Activated B cell treated with CpG ODN at 0.5 μM for 24 hours (primary cell): ENCODE results near the gene PRKG1. TPM values are rescaled to one million over a fixed set of nuclear protein-coding genes. Genes with fewer than 3 reads are reported as not detected.

ENCODE experiments used
- ATAC-seq: fragments of 200-7000 bp; cut with Tn5 transposase; one replicate; pipeline ENCODE4 v1.10.0; 2021; ENCODE audit warnings: low read depth, mild to moderate bottlenecking, moderate library complexity
- CTCF ChIA-PET: fragments of 350-600 bp; sonication (Branson Sonifier 250); formaldehyde crosslinking; loops from one replicate; lab custom pipeline; 2021; ENCODE audit warnings: antibody characterized with exemption; lab: Charles Lee
- POLR2A ChIA-PET: fragments of 350-600 bp; sonication (Branson Sonifier 250); formaldehyde crosslinking; loops from one replicate; lab custom pipeline; 2021; ENCODE audit warnings: antibody characterized with exemption; lab: Charles Lee
- DNase-seq: peaks from one replicate; pipeline ENCODE4 v3.0.0; 2022
- H3K27ac Mint-ChIP-seq: one replicate; pipeline ENCODE4 v1.8.0; 2020; ENCODE audit warnings: mixed read lengths
- H3K27me3 Mint-ChIP-seq: one replicate; pipeline ENCODE4 v1.8.0; 2021; ENCODE audit warnings: mixed read lengths
- H3K36me3 Mint-ChIP-seq: one replicate; pipeline ENCODE4 v1.8.0; 2021; ENCODE audit warnings: low read depth, mixed read lengths
- H3K4me1 Mint-ChIP-seq: one replicate; pipeline ENCODE4 v1.8.0; 2021; ENCODE audit warnings: mixed read lengths
- H3K4me3 Mint-ChIP-seq: one replicate; pipeline ENCODE4 v1.8.0; 2020; ENCODE audit warnings: mild to moderate bottlenecking, mixed read lengths
- H3K9me3 Mint-ChIP-seq: one replicate; pipeline ENCODE4 v1.8.0; 2020; ENCODE audit warnings: mixed read lengths
- CTCF ChIP-seq: fragments of 200-600 bp; IDR thresholded peaks from one replicate; pipeline ENCODE4 v1.8.0; 2022; ENCODE audit warnings: antibody characterized with exemption, mild to moderate bottlenecking
- intact Hi-C: fragments of 100-400 bp; cut with micrococcal nuclease; formaldehyde crosslinking; loops from one replicate; pipeline ENCODE4 v1.15.1; 2024
- total RNA-seq: library from RNA; stranded (reverse); gene quantifications from 2 replicates; pipeline ENCODE4 v1.2.3, GENCODE V29; 2022

The PRKG1 gene
- total RNA-seq, 1 donor from 2014 or later, result not detected

GRCh38 chr10:51696251-51696650 is 622.0 kb downstream of the PRKG1 start:
- POLR2A ChIA-PET, result no interaction called here
- H3K9me3 Mint-ChIP-seq, result no peaks in the 10 kb centered on the region
- H3K27me3 Mint-ChIP-seq, result no peaks in the 10 kb centered on the region
- H3K27ac Mint-ChIP-seq, result peak overlapping the region; percentile 0
- no peak for DNase-seq
- intact Hi-C loops, result loop anchor here (10.0 kb wide), 1 partner anchor 519 kb away; no protein-coding TSS in a partner anchor
- no peak for TF ChIP-seq CTCF
- no peak for ATAC-seq
- peaks cover 36% of the 10 kb centered on the region for H3K36me3 Mint-ChIP-seq
- H3K4me3 Mint-ChIP-seq, result no peak overlapping the region
- CTCF ChIA-PET, result no interaction called here
- peaks cover 52% of the 10 kb centered on the region for H3K4me1 Mint-ChIP-seq

- ATAC-seq (no peak), DNase-seq (no peak)
- Mint-ChIP-seq H3K4me3 (peak overlapping the region; percentile 99), H3K9me3 (no peaks in the 10 kb centered on the region), H3K36me3 (peaks cover 36% of the 10 kb centered on the region), H3K4me1 (peaks cover 52% of the 10 kb centered on the region), H3K27me3 (no peaks in the 10 kb centered on the region), H3K27ac (peak overlapping the region; percentile 100)
- intact Hi-C loops, result loop anchor here (1.0 to 10.0 kb wide), 2 partner anchors 516 to 1074 kb away; no protein-coding TSS in a partner anchor
- ChIA-PET POLR2A (no interaction called here), CTCF (no interaction called here)
- TF ChIP-seq CTCF, result no peak
Observed at GRCh38 chr10:51698473-51699063, 624.3 kb downstream of the PRKG1 start.

- Mint-ChIP-seq H3K27me3 (no peaks in the 10 kb centered on the region), H3K4me1 (peaks cover 52% of the 10 kb centered on the region), H3K36me3 (peaks cover 36% of the 10 kb centered on the region), H3K4me3 (peak overlapping the region; percentile 99), H3K9me3 (no peaks in the 10 kb centered on the region), H3K27ac (peak overlapping the region; percentile 100)
- DNase-seq (no peak), ATAC-seq (peak; percentile 19)
- ChIA-PET CTCF (no interaction called here), POLR2A (no interaction called here)
- intact Hi-C loops, result loop anchor here (1.0 to 10.0 kb wide), 2 partner anchors 516 to 1075 kb away; no protein-coding TSS in a partner anchor
- no peak for TF ChIP-seq CTCF
Observed at GRCh38 chr10:51699145-51699474, 624.8 kb downstream of the PRKG1 start.

- no peak for TF ChIP-seq CTCF
- CTCF ChIA-PET, result no interaction called here
- Mint-ChIP-seq H3K9me3 (no peaks in the 10 kb centered on the region), H3K4me3 (peak within 1 kb of the TSS; percentile 99), H3K36me3 (peaks cover 36% of the 10 kb centered on the region), H3K27me3 (no peaks in the 10 kb centered on the region), H3K27ac (peak within 1 kb of the TSS; percentile 100), H3K4me1 (peaks cover 52% of the 10 kb centered on the region)
- POLR2A ChIA-PET, result interaction anchor here (0.5 to 0.6 kb wide), 2 partner anchors 9 to 20 kb away, joined by 3 read pairs; no protein-coding TSS in a partner anchor
- peak; percentile 81 for DNase-seq
- intact Hi-C loops, result loop anchor here (1.0 to 10.0 kb wide), 3 partner anchors 45 to 1075 kb away; no protein-coding TSS in a partner anchor
- peak; percentile 90 for ATAC-seq
Observed at GRCh38 chr10:51699475-51700227, 625.4 kb downstream of the PRKG1 start, which contains the start of gene CSTF2T. TSS of gene CSTF2T (minus strand) at chr10:51699595. CDS start at chr10:51699549, 46 bp downstream.

GRCh38 chr10:51700228-51700817 is 626.0 kb downstream of the PRKG1 start:
- ATAC-seq, result no peak
- peak overlapping the region; percentile 99 for H3K4me3 Mint-ChIP-seq
- intact Hi-C loops, result loop anchor here (2.0 kb wide), 1 partner anchor 44 kb away; no protein-coding TSS in a partner anchor
- H3K36me3 Mint-ChIP-seq, result peaks cover 33% of the 10 kb centered on the region
- CTCF ChIA-PET, result no interaction called here
- no peaks in the 10 kb centered on the region for H3K9me3 Mint-ChIP-seq
- POLR2A ChIA-PET, result interaction anchor here (0.5 to 0.6 kb wide), 2 partner anchors 9 to 19 kb away, joined by 3 read pairs; no protein-coding TSS in a partner anchor
- H3K27ac Mint-ChIP-seq, result peak overlapping the region; percentile 100
- no peak for TF ChIP-seq CTCF
- H3K27me3 Mint-ChIP-seq, result peaks cover 2% of the 10 kb centered on the region
- H3K4me1 Mint-ChIP-seq, result peaks cover 47% of the 10 kb centered on the region
- no peak for DNase-seq
